GM21786 (cell line): Measurements from ENCODE around the gene SPATC1L.

Experiments used
- ATAC-seq: cut with Tn5 transposase; IDR thresholded peaks from one replicate; pipeline ENCODE4 v1.9.1; 2021; ENCODE audit not compliant: unreplicated experiment

The SPATC1L gene

DNA sequence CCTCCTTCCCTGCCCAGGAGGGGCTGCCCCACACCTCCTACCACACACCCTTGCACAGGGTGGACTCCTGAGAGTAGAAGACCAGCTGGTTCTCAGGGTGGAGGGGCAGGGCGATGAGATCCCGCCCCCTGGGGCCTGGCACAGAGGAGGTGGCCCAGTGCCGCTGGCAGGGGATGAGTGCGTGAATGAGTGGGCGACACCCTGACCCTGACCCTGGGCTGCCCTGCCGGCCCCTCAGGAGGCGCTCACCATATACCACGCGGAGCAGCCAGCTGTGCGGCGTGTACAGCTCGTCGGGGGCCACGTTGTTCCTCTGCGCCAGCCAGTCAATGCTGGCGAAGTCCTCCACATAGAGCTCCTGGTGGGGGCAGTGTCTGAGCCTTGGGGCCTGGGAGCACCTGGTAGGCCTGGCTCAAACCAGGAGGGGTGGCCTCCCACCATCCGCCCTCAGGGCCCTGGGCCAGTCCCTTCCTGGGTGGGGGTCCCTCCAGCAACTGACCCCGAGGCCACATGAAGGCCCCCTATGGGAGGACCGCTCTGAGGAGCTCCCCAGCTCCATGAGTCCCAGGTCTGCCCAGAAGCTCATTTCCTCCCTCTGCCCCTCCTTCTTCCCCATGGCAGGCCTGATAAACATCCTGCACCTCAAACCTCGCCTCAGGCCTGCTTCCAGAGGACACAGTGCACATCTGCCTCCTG is 31.3 kb upstream of the SPATC1L start:
- ATAC-seq = no peak

DNA sequence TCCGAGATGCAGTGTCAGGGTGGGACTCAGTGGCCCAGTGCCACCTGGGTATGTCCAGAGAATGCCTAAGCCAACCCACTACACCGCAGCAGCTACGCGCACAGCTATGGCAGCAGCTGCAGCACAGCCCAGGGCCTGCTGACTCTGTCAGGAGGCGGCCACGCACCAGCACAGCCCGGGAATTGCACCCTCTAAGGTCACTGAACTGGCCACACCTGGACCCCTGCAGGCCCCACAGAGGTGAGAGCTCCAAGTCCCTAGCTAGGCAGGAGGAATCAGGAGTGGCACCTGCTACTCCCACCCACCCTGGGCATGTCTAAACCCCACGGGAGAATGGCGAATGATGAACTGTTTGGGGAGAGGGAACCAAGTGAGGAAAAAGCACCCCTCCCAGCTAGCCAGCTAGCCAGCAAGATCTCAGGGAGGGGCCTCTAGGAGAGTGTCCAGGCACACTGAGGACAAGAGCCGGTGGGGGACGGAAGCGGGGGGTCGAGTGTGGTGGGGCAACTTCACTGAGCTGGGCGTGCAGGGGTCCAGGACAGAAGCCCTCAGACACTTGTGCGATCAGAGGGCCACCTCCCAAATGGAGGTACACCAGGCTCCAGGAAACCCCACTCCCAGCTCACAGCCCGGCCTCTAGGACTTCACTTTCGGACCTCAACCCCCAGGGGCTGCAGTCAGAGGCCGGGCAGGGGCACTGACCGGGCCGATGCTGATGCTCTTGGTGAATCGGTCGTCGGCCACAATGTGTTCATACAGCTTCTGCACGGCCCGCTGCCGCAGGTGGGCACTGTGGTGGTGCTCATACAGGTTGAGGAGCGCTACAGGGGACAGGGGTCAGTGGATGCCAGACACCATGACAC is 30.4 kb upstream of the SPATC1L start:
- ATAC-seq = no peak

DNA sequence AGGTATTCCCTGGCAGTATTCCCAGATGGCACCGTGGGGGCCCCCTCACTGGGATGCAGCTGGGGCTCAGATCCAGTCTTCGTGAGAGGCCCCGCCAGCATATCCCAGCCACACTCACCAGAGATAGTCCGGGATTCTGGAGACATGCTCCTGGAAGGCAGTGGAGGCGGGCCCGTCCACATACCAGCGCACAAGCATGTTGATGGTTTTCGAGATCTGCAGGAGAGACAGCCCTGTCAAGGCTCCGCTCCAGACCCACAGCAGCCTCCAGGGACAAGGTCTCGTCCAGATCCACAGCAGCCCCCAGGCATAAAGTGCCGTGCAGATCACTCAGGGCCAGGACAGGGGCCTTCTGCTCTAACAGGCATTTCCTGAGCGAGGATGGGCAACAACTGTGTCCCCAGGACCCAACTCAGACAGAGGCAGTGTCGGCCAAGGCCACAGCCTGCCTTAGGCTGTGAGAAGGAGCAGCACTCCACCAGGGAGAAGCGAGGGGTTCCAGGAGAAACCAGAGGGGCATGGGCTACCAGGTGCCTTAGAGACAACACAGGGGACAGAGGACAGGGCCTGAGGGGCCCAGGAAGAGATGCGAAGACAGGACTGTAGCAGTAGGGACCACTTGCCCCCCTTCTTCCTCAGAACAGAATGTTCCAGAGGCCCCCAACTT is 29.5 kb upstream of the SPATC1L start:
- no peak for ATAC-seq

DNA sequence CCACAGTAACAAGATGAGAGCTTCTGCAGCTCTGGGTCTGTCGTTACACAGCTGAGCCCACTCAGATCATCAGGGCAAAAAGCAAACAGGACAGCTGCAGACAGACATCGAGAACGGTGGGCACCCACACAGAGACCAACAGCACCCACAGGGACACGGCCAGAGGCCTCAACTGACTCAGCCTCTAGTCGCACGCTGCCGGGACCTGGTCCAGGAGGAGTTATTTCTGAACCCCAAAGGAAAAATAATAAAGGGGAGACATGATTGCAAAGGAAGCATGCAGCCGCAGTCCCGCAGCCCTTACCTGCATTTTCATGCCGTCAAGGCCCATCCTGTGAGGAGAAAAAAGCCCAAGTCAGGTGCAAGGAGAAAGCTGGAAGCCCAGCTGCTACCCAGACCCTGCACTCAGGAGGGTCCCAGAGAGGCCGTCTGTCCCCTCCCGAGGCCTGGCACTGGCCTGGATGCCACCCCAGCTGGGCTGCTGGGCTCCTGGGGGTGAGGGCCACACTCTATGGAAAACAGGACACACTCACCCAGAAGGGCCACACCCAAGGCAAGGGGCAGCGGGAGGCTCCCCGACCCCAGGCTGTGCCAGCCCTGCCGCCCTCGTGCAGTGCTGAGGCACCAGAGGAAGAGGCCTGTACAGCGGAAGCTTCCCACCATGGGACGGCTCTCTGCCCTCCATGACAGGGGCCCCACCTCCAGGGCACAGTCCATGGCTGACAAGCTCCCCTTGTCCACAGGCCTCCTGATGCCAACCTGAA is 28.6 kb upstream of the SPATC1L start:
- ATAC-seq = no peak

DNA sequence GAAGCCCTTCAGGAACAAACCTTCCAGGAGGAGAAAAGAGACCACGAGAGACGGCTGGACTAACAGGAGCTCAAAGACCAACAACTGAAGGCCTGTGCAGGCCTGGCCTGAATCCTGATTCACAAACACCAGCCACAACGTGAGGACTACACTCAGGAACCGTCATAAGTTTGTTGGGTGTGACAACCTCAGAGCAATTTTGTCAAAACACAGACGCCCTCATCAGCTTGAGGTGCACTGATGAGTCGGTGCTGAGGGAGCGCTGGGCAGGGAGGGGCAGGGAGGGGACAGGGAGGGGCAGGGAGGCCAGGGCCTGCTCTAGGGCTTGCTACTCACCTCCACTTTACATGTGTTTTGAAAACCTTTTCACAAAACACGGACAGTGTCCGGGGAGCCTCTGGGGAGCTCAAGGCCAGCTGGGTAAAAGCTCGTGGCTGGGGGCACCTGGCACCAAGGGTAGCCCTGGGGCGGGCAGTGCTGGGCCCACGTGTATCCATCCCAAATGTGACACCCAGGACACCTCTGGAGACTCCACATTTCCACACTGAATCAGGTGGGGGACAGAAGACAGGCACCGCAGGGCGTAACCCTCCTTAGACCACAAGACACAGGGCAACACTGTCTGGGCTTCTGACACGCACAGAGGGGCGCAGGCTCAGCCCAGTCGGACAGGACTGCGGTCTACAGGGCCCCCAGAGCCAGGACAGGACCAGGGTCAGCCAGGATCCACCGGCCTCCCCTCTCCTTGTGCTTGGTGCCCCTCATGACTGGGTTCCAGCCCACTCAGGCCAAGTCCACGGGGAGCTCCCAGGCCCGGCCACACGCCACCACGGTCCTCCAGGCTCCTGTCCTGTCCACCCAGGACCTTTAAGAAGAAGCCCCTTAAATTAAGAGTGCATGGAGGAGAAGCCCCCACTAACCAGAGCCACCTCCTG is 27.8 kb upstream of the SPATC1L start:
- ATAC-seq = no peak

DNA sequence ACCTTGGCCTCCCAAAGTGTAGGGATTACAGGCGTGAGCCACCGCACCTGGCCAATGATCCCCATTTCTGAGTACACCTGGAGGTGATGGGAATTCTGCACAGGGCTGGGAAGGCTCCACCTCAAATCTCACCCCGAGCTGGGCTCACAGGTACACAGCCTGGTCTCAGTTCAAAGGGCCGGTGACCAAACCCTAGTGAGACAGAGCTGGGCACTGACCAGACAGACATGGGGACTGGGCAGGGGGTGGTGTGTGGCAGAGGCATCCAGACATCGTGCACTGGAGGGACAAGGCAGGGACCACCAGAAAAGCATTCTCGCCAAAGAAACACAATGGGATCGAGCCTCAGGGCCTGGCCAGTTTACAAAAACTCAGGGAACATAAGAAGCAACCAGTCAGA is 27.1 kb upstream of the SPATC1L start:
- no peak for ATAC-seq

DNA sequence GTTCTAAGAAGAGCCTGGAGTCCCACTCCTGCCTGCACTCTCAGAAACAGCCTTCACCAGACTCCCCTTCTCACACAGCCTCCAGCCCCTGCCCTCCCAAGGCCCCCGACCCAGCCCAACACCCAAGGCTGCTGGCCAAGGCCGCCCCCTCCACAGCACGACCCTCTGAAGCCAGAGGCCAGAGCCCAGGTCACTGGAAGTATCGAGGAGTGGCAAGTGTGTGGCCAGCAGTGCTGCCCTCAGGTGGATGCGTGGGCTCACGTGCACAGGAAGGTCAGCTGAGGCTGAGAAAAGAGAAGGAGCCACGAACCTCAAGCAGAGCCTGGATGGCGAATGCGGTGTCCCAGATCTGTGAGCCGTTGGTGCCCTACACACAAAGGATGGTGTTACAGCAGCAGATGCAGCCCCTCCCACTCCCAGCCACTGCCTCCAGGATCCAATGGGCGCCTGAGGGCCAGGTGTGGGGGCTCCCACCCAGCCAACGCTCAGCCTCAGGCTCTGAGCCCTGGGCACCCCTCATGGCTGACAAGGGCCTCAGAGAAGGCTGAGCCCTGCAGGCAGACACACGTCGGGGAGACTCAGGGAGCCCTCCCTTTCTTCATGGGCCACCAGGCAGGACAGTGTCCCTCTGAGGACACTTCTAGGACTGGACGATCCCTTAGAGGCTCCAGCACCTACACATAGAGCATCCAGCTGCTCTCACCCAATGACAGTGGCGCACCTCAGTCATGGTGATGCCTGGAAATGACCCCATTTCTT is 26.3 kb upstream of the SPATC1L start:
- no peak for ATAC-seq

DNA sequence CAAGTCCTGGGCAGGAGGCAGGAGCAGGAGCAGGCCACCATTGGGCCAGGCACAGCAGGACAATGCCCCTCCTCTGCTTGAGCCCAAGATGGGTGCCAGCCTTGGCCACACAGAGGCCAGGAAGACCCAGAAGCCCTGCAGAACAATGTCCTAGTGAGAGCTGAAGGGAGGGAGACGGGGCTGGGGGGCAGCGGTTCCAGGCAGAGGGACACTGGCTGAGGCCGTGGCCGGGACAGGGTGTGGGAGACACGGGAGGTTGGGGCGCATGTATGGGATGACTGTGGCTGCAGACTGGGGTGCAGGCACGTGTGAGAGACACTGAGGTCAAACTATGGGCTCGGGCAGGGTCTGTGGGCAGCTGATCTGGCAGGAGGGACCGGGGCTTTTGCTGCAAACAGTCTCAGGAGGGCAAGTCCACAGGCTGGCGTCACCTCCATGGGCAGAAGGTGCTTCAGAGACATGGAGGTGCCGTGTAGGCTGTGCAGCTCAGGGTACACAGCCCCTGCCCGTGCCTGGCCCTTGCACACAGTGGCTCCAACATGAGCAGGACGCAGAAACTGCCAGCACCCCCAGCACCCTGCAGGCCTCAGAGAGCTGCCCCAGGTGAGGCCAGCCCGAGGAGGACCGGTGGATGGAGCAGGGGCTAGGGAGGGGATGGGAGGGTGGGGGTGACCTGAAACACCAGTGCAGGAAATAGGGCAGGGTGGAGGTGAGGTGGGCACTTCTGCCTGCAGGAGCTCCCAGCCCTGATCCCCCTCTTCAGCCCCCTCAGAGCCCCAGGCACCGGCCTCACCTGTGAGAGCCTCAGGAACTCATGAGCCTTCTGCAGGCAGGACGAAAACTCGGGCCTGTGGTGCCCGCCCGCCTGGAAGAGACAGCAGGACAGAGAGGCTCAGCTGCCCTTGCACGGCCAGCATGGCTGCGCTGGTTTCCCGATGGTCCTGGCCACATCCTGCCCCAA is 24.8 kb upstream of the SPATC1L start:
- ATAC-seq = no peak

DNA sequence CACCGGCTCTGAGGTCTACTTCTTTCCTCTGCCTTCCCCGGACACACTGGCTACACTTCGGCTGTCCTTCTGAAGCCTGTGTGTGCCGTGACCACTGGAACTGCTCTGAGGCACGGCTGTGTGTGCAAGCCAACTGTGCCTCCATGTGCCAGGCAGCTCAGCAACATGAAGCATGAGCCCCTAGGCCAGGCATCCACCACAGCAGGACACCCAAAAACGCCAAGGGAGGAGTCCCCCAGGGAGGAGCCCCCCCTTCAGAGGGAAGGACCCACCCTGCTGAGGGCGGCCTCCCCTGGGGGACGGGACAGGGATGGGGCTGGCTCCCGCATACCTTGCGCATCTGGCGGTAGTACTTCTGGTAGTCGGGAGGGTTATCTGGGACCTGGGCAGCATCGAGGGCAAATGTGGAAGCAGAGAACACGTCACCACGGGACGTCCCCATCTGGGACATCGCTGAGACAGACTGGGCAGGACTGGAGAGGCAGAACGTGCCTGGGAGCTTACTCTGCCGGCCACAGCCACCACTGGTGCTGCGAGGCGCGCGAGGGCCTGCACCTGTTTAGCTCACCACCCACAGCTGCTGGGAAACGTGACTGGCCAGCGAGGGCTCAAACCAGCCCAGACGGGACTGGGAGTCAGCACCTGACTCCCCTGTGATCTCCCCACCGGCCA is 23.8 kb upstream of the SPATC1L start:
- ATAC-seq = no peak

DNA sequence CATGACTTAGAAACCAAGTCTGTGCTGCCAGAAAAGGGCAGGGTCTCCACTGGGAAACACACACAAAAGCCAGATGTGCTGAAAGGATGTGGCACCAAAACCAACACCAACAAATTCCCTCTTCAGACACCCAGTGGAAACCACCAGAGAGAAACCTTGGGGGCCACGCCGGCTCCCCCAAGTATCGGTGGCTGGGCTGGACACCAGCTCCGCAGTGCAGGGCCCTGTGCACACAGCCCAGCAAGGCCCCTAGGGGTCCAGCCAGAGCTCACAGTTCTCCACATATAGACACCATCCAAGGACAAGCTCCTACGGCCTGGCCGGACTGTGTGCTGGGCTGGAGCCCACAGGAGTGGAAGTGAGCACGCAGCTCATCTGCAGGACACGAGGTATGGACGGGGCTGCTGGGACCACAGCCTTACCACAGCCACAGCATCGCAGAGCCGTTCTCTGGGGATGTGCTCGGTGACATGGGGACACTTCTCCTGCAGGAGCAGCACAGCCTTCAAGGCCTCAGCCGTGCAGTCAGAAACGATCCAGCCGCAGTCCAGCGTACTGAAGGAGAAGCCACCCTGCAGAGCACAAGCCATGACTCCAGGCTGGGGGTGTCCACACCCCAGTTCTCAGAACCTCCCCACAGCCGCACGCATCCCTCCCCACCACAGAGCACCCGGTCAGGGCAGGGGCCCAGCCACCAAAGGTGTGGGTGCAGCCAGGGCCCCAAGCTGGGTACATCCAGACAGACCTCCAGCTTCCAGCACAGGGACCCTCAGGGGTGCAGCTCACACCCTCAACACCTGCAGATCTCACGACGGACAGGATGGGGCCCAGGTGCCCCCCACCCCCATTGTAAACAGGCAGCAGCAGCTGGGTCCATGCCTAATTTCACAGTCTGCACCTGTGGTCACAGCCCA is 23.0 kb upstream of the SPATC1L start:
- no peak for ATAC-seq

DNA sequence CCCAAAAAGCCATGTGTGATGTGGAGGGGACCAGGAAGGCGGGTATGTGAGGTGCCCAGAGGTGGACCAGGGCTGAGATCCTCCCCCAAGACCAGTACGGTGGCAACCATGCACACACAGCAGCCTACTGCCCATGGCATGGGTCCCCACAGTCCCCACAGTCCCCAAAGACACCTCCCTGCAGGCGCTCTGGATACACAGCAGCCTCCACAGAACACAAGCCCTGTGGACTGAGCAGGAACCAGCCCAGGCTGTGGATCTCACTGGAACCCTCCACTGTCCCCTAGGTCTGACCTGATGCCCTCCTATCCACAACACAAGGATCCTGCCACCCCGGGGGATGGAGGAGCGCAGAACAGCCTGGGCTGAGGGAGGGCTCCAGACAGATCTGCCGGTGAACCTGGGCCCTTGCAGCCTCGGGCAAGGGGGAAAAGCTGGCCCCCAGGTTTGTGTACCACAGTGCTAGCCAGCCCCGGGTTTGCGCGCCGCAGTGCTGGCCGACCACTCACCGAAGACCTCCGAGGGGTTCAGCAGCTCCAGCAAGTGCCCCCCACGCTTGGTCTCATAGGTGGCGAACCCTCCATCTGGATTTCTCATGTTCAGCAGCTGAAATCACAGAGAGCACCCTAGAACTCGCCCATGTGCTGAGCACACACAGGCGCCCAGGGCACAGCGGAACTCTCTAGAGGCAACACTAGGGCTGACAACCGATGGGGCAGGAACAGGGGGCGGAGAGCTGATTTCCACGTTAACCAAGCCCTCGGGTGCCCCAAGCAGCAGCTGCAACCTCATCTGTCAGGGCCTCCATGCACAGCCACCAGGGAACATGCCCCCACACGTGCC is 22.1 kb upstream of the SPATC1L start:
- ATAC-seq = no peak

DNA sequence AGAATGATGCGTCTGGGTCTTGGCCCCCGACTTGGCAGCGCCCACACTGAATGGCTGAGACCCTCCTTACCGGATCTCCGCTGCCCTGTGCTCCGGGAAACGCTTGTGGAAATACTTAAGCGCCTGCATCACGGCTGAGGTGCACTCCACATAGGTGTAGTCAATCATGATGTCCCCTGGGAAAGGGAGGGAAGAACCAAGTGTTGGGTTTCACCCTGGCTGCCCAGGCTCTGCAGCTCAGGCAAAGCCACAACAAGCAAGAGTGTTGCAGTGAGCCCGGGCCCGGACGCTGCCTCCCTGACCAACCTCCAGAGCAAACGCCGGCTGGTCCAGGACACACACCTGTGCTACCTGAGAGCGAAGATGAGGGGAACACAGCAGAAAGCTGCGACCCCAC is 21.5 kb upstream of the SPATC1L start:
- ATAC-seq = no peak

DNA sequence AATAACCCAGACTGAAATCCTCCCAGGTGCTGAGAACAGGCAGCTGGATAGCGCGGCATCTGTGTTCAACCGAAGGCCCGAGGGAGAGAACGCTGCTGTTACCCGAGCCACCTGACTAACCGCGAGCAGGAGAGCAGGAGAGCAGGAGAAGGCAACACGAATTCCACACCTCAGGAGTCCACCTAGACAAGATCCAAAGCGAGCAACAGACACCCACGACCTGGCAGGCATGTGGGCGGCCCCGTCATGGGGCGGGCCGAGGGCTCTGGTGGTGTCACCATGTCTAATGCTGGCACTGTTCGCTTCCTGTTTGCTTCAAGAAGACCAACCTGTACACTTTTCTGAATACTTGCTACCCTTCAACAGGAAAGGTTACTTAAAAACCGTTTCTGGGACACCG is 20.9 kb upstream of the SPATC1L start:
- no peak for ATAC-seq

DNA sequence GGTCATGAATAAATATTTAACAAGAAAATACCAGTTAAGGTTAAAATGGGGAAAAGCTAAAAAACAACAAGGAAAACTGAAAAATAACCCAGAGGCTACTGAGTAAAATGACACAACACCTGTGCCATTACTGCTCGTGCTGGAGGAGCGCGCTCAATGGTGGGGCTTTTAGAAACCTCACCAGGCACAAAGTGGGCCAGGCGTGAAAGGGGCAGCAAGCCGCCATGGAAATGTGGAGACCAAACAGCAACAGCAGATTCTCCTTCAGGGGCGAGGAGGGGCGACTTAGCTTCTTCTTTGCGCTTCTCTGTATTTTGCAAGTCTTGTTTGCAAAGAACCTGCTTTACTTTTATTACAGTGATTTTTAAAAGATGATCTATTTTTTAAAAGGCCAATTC is 18.9 kb upstream of the SPATC1L start:
- ATAC-seq = no peak

DNA sequence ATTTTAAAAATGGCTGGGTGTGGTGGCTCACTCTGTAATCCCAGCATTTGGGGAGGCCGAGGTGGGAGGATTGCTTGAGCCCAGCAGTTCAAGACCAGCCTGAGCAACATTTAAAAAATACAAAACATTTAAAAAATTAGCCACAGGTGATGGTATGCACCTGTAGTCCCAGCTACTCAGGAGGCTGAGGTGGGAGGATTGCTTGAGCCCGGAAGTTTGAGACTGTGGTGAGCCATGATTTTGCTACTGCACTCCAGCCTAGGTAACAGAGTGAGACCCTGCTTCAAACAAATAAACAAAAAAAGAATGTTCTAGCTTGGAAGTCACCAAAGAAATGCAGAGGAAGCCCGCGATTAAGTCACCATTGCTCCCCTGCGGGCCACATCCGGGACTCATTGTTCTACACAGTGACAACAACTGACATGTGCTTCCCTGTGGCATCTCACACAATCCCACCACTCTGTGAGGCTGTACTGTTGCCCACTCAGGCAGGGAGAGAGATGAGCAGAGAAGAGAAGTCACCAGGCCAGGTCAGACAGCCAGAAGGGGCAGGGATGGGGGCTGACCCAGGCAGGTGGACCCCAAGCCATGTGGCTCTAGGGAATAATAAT is 18.4 kb upstream of the SPATC1L start:
- no peak for ATAC-seq
